H1 (cell line): Measurements from ENCODE around the gene PRKN.

Experiments
- POLR2A ChIP-seq, 2 experiments: IDR thresholded peaks; 1 replicate in 1 of 2; 2 replicates in 1 of 2; pipeline ENCODE4 v1.6.1; 2011; ENCODE audit warnings: low read depth in 2 of 2, low read length in 2 of 2, mild to moderate bottlenecking in 2 of 2; ENCODE audit errors: control extremely low read depth in 1 of 2
- TF ChIP-seq, protein P1 (sequence below), 3 experiments: IDR thresholded peaks; 1 replicate in 2 of 3; 2 replicates in 1 of 3; pipeline versions ENCODE4 v1.5.1 to v1.6.1; 2011; ENCODE audit warnings: low read length in 3 of 3, mild to moderate bottlenecking in 3 of 3, inconsistent platforms in 2 of 3, low read depth in 1 of 3, moderate library complexity in 1 of 3; ENCODE audit not compliant: insufficient read depth in 1 of 3; ENCODE audit errors: control extremely low read depth in 1 of 3

DNA sequence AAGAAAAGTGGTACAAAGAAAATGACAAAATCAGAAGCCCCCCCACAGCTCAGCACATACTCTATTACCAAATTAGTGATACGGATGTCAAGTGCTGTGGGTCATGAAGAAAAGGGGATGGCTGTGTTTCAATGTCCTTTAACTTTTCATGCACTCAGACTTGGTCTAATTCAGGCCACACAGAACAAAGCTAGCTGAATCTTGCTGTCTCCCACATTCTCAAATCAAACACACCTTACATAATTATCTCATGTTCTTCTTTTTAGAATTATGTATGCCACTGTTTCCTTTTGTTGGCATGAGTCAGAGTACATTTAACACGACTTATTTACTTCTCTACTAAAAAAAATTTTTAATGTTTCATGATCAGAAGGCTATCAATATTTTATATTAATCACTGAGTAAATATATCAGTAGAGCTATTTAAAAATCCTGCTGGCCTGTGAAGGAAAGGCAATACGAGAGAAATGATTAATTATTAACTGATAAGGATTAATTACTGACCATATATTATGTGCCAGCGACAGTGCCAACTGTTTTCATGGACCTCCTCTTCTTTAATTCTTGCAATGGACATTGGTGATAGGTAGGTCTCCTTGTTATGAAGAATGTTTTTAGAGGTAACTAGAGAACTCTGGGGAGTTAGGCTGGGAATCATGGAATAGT is 857.2 kb downstream of the PRKN start:
- no peak for TF ChIP-seq POLR2A (IDR thresholded peaks at IDR 0.05; ENCODE audit: control extremely low read depth in 1 of 2, low read depth in 2 of 2, low read length in 2 of 2)
- TF ChIP-seq, protein P1, sequence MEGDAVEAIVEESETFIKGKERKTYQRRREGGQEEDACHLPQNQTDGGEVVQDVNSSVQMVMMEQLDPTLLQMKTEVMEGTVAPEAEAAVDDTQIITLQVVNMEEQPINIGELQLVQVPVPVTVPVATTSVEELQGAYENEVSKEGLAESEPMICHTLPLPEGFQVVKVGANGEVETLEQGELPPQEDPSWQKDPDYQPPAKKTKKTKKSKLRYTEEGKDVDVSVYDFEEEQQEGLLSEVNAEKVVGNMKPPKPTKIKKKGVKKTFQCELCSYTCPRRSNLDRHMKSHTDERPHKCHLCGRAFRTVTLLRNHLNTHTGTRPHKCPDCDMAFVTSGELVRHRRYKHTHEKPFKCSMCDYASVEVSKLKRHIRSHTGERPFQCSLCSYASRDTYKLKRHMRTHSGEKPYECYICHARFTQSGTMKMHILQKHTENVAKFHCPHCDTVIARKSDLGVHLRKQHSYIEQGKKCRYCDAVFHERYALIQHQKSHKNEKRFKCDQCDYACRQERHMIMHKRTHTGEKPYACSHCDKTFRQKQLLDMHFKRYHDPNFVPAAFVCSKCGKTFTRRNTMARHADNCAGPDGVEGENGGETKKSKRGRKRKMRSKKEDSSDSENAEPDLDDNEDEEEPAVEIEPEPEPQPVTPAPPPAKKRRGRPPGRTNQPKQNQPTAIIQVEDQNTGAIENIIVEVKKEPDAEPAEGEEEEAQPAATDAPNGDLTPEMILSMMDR (IDR thresholded peaks at IDR 0.05; ENCODE audit: control extremely low read depth in 1 of 3, insufficient read depth in 1 of 3, low read depth in 1 of 3, low read length in 3 of 3), result no peak
